HepG2 (cell line): ENCODE data around the gene OR2AK2. TPM values are rescaled to one million over a fixed set of nuclear protein-coding genes. Genes with fewer than 3 reads are reported as not detected.

Source experiments
- ATAC-seq: fragments of 200-7000 bp; cut with Tn5 transposase; 3 replicates; pipeline ENCODE4 v1.9.1; 2020; ENCODE audit warnings: mild to moderate bottlenecking, moderate library complexity
- BruUV-seq: library from RNA; stranded (reverse); fragments of 400-500 nt; replicated peaks from 2 replicates; lab custom pipeline; 2021; lab: Mats Ljungman, UMichigan
- CTCF ChIA-PET: fragments of 300-600 bp; formaldehyde crosslinking; extraction: SDS; loops from one replicate; lab custom pipeline; 2021; ENCODE audit warnings: low total read pairs, inconsistent platforms, low intra/inter-chr PET ratio; lab: Yijun Ruan, JAX
- POLR2A ChIA-PET: fragments of 350-600 bp; sonication (Branson Sonifier 250); formaldehyde crosslinking; loops from one replicate; lab custom pipeline; 2020; ENCODE audit warnings: antibody characterized with exemption, inconsistent platforms; lab: Yijun Ruan, JAX
- DNase-seq: peaks from one replicate; pipeline ENCODE4 v3.0.0-alpha.2; 2015; ENCODE audit warnings: low spot score
- FAIRE-seq: peaks from 3 replicates; lab custom pipeline; 2011; peaks lifted over from hg19 to GRCh38; lab: Jason Lieb, UNC
- H2AFZ ChIP-seq: one replicate; pipeline ENCODE4 v1.6.1; 2011; ENCODE audit warnings: low read length, inconsistent platforms
- H3K27ac ChIP-seq: fragments of 300-600 bp; 3 replicates; pipeline ENCODE4 v1.8.0; 2011; ENCODE audit warnings: mixed run types, mild to moderate bottlenecking, mixed read lengths, low read length, inconsistent platforms; ENCODE audit not compliant: insufficient read depth; ENCODE audit errors: extremely low read length
- H3K27me3 ChIP-seq, 2 experiments: fragments of 200-600 bp in 1 of 2; 2 replicates in 1 of 2; 3 replicates in 1 of 2; pipeline versions ENCODE4 v1.6.0 to v1.8.0; 2011; ENCODE audit warnings: low read length in 2 of 2, mild to moderate bottlenecking in 2 of 2, moderate library complexity in 2 of 2, inconsistent platforms in 1 of 2; ENCODE audit not compliant: insufficient read depth in 2 of 2, control insufficient read depth in 1 of 2
- H3K36me3 ChIP-seq, 2 experiments: fragments of 200-600 bp in 1 of 2; replicated peaks in 1 of 2; 2 replicates in 1 of 2; 3 replicates in 1 of 2; pipeline versions ENCODE4 v1.5.1 to v1.8.0; 2011; ENCODE audit warnings: low read length in 2 of 2, inconsistent platforms in 1 of 2; ENCODE audit not compliant: insufficient read depth in 2 of 2, control insufficient read depth in 1 of 2
- H3K4me1 ChIP-seq: 2 replicates; pipeline ENCODE4 v1.5.1; 2012; ENCODE audit warnings: low read length, inconsistent platforms; ENCODE audit not compliant: insufficient read depth
- H3K4me2 ChIP-seq: 2 replicates; pipeline ENCODE4 v1.6.0; 2011; ENCODE audit warnings: low read depth, low read length, inconsistent platforms
- H3K4me3 ChIP-seq, 3 experiments: fragments of 200-600 bp in 1 of 3; sonication (generic), shearing (Covaris generic) in 1 of 3; replicated peaks in 1 of 3; 2 replicates each; pipeline ENCODE4 v1.5.1; 2011 to 2016; ENCODE audit warnings: low read length in 3 of 3, inconsistent platforms in 2 of 3, low read depth in 2 of 3, mild to moderate bottlenecking in 2 of 3, control low read depth in 1 of 3, mixed read lengths in 1 of 3; ENCODE audit not compliant: insufficient read depth in 1 of 3
- H3K79me2 ChIP-seq: one replicate; pipeline ENCODE4 v1.6.1; 2011; ENCODE audit warnings: low read length, inconsistent platforms; ENCODE audit not compliant: insufficient read depth
- H3K9ac ChIP-seq: 2 replicates; pipeline ENCODE4 v1.6.0; 2011; ENCODE audit warnings: mild to moderate bottlenecking, low read depth, low read length, inconsistent platforms; ENCODE audit not compliant: insufficient read depth
- H3K9me3 ChIP-seq: 2 replicates; pipeline ENCODE4 v1.5.1; 2012; ENCODE audit warnings: mild to moderate bottlenecking, low read length
- H4K20me1 ChIP-seq: 2 replicates; pipeline ENCODE4 v1.6.0; 2011; ENCODE audit warnings: inconsistent platforms, mild to moderate bottlenecking, low read length, moderate library complexity; ENCODE audit not compliant: insufficient read depth
- ARHGAP35 ChIP-seq: sonication (generic); formaldehyde crosslinking; IDR thresholded peaks from 2 replicates; pipeline ENCODE4 v1.9.0; 2022; ENCODE audit warnings: mild to moderate bottlenecking, inconsistent platforms, moderate library complexity, missing genetic modification reagents, borderline replicate concordance
- CHD2 ChIP-seq: IDR thresholded peaks from 2 replicates; pipeline ENCODE4 v1.6.1; 2011; ENCODE audit warnings: low read depth, low read length, improper control_type of control experiment
- EP300 ChIP-seq, 3 experiments: sonication (generic) in 1 of 3; formaldehyde crosslinking in 1 of 3; IDR thresholded peaks; 2 replicates each; pipeline versions ENCODE4 v1.5.1 to v1.6.1; 2011 to 2020; ENCODE audit warnings: low read depth in 2 of 3, low read length in 2 of 3, borderline replicate concordance in 1 of 3, improper control_type of control experiment in 1 of 3, mild to moderate bottlenecking in 1 of 3, missing genetic modification reagents in 1 of 3, moderate library complexity in 1 of 3
- HOXD1 ChIP-seq: sonication (generic); formaldehyde crosslinking; IDR thresholded peaks from 2 replicates; pipeline ENCODE4 v1.5.0; 2020; ENCODE audit warnings: missing genetic modification reagents
- NCOA5 ChIP-seq: sonication (generic); formaldehyde crosslinking; IDR thresholded peaks from 2 replicates; pipeline ENCODE4 v1.4.0; 2020; ENCODE audit warnings: missing genetic modification reagents
- POGZ ChIP-seq: sonication (generic); formaldehyde crosslinking; IDR thresholded peaks from 2 replicates; pipeline ENCODE4 v1.4.0; 2020; ENCODE audit warnings: mild to moderate bottlenecking, missing genetic modification reagents
- ZNF124 ChIP-seq: sonication (generic); formaldehyde crosslinking; IDR thresholded peaks from 2 replicates; pipeline ENCODE4 v1.4.0; 2020; ENCODE audit warnings: missing genetic modification reagents
- ZNF30 ChIP-seq: sonication (generic); formaldehyde crosslinking; IDR thresholded peaks from 2 replicates; pipeline ENCODE4 v1.5.0; 2020; ENCODE audit warnings: mild to moderate bottlenecking, missing genetic modification reagents
- ZNF432 ChIP-seq: sonication (generic); formaldehyde crosslinking; IDR thresholded peaks from 2 replicates; pipeline ENCODE4 v1.5.0; 2020; ENCODE audit warnings: missing genetic modification reagents, mild to moderate bottlenecking, borderline replicate concordance
- WGBS: methylation state at CpG from one replicate; pipeline ENCODE4 v1.1.6; 2017; ENCODE audit warnings: low lambda C conversion rate; 5-methylcytosine and 5-hydroxymethylcytosine counted together
- in situ Hi-C: cut with HindIII; loops from 2 replicates; pipeline ENCODE4 v1.10.0; 2017; ENCODE audit warnings: low pct_unique_long_range_greater_than_20kb; ENCODE audit not compliant: extremely low pct_ligation_motif_present
- intact Hi-C: fragments of 100-400 bp; cut with micrococcal nuclease; formaldehyde crosslinking; loops from one replicate; pipeline ENCODE4 v1.10.0; 2022; ENCODE audit not compliant: unreplicated experiment
- polyA plus RNA-seq, 8 experiments: library from polyadenylated mRNA; depleted of rRNA in 3 of 8; stranded (reverse) in 7 of 8; unstranded in 1 of 8; fragments of >200 nt; fragmentation: Illumina TruSeq in 4 of 8; extraction: Trizol in 4 of 8; gene quantifications; 2 replicates each; pipeline versions ENCODE4 v1.2.1 to v1.2.3, GENCODE V29; 2011 to 2016; ENCODE audit warnings: low read depth in 4 of 8, missing spikeins in 1 of 8, mixed read lengths in 1 of 8; ENCODE audit not compliant: insufficient read depth in 1 of 8
- total RNA-seq, 5 experiments: library from RNA; depleted of rRNA; stranded (reverse); fragments of >200 nt; fragmentation: Illumina TruSeq; extraction: Trizol; gene quantifications; 2 replicates each; pipeline ENCODE4 v1.2.3, GENCODE V29; 2016; ENCODE audit warnings: low read depth in 1 of 5
- TF ChIP-seq, protein P1 (sequence below): sonication (generic); formaldehyde crosslinking; IDR thresholded peaks from 2 replicates; pipeline ENCODE4 v1.5.1; 2020; ENCODE audit warnings: missing genetic modification reagents, mild to moderate bottlenecking, borderline replicate concordance
- TF ChIP-seq, protein P2 (sequence below): sonication (generic); formaldehyde crosslinking; IDR thresholded peaks from 2 replicates; pipeline ENCODE4 v1.4.0; 2020; ENCODE audit warnings: mild to moderate bottlenecking, missing genetic modification reagents, borderline replicate concordance
- TF ChIP-seq, protein P3 (sequence below), 2 experiments: fragments of 450-650 bp in 1 of 2; sonication (generic) in 1 of 2; formaldehyde crosslinking; IDR thresholded peaks; 2 replicates each; pipeline versions ENCODE4 v1.5.0 to v1.8.0; 2020 to 2022; ENCODE audit warnings: mild to moderate bottlenecking in 1 of 2, missing genetic modification reagents in 1 of 2

OR2AK2 gene
- total and polyA plus RNA-seq, 2 of the 13 experiments (the other 11 are each of a cell fraction or from before 2014, with no cell fraction given), result not detected

DNA sequence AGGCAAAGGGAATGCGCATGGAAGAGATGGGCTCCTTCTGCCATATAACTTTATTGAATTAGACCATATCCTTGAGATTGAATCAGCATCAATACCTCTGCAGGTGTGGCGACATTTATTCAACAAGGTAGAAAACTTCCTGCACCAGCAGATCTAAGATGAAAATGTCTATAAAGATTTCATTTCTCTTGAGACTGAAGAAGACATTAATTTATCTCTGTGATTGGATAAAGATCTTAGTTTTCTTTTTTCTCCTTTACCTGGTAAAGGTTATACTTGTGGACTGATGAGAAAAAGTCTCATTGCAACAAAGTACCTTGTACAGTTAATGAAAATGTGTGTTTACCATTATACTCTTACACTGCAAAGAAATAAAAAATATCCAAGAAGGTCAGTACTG, 45.1 kb upstream of the OR2AK2 start, which contains the start of gene OR2T8:
Gene OR2T8 (plus strand): TSS at position 301 of the 400 bp plus-strand sequence. CDS start 766 bp downstream, outside the sequence.
- 23% methylated on average over 2 of the region's 2 CpGs for WGBS
- Histone ChIP-seq H3K27me3 (no peaks in the 10 kb centered on the region), H3K4me3 (no peak within 1 kb of the TSS), H3K4me2 (no peak within 1 kb of the TSS), H3K79me2 (no peaks in the 10 kb centered on the region), H3K4me1 (no peaks in the 10 kb centered on the region), H2AFZ (no peak within 1 kb of the TSS), H3K36me3 (no peaks in the 10 kb centered on the region), H3K9ac (no peak within 1 kb of the TSS), H3K27ac (no peak within 1 kb of the TSS), H4K20me1 (no peaks in the 10 kb centered on the region), H3K9me3 (peaks cover 5% of the 10 kb centered on the region; the same call in 1 of the 2 replicates)
- TF ChIP-seq HOXD1 (CRISPR knock-in tag) (no peak), ZNF30 (CRISPR knock-in tag) (no peak)
- TF ChIP-seq, protein P1, sequence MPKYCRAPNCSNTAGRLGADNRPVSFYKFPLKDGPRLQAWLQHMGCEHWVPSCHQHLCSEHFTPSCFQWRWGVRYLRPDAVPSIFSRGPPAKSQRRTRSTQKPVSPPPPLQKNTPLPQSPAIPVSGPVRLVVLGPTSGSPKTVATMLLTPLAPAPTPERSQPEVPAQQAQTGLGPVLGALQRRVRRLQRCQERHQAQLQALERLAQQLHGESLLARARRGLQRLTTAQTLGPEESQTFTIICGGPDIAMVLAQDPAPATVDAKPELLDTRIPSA (CRISPR knock-in tag), result no peak
- ChIA-PET CTCF (no interaction called here), POLR2A (no interaction called here)
- no TSS peak for BruUV-seq
- ATAC-seq (no peak), DNase-seq (no peak), FAIRE-seq (no peak)
- intact Hi-C loops (no loop called here), in situ Hi-C loops (no loop called here)

DNA sequence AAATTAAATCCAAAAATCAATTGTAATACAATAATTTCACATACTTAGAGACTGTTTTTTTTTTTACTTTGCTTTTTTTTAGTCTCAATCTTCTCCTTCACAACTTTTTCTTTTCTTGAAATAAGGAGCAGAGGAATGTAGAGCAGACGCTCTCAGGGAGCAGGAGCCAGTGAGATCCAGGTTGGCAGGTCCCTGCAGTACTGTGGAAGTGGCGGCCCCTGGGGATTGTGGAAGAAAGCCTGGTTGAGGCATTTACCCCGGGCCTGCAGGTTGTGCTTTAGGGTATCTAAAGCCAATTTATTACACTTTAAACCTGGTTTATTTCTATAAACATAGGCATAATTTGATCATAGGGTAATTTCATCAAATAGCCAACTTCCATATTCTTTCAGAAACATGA, 41.1 kb upstream of the OR2AK2 start:
- Histone ChIP-seq H3K27ac (no peak overlapping the region), H3K9me3 (peaks cover 23% of the 10 kb centered on the region; the same call in 1 of the 2 replicates), H3K36me3 (no peaks in the 10 kb centered on the region), H2AFZ (no peak overlapping the region), H3K79me2 (no peaks in the 10 kb centered on the region), H3K4me3 (no peak overlapping the region), H3K9ac (no peak overlapping the region), H3K4me2 (no peak overlapping the region), H3K27me3 (no peaks in the 10 kb centered on the region), H4K20me1 (no peaks in the 10 kb centered on the region), H3K4me1 (no peaks in the 10 kb centered on the region)
- BruUV-seq, result no TSS peak
- intact Hi-C loops, result no loop called here
- ChIA-PET POLR2A (no interaction called here), CTCF (no interaction called here)
- DNase-seq (no peak), ATAC-seq (no peak), FAIRE-seq (no peak)
- in situ Hi-C loops, result no loop called here
- 1% methylated on average over 3 of the region's 3 CpGs for WGBS
- TF ChIP-seq ZNF432 (no peak), NCOA5 (CRISPR knock-in tag) (no peak), ZNF124 (CRISPR knock-in tag) (no peak), ARHGAP35 (CRISPR knock-in tag) (no peak), POGZ (CRISPR knock-in tag) (no peak), CHD2 (no peak), EP300 (IDR thresholded peaks at IDR 0.05; ENCODE audit: low read depth in 2 of 2, low read length in 2 of 2) (no peak), EP300 (CRISPR knock-in tag; IDR thresholded peaks at IDR 0.05; ENCODE audit: borderline replicate concordance) (no peak)
- TF ChIP-seq, protein P2, sequence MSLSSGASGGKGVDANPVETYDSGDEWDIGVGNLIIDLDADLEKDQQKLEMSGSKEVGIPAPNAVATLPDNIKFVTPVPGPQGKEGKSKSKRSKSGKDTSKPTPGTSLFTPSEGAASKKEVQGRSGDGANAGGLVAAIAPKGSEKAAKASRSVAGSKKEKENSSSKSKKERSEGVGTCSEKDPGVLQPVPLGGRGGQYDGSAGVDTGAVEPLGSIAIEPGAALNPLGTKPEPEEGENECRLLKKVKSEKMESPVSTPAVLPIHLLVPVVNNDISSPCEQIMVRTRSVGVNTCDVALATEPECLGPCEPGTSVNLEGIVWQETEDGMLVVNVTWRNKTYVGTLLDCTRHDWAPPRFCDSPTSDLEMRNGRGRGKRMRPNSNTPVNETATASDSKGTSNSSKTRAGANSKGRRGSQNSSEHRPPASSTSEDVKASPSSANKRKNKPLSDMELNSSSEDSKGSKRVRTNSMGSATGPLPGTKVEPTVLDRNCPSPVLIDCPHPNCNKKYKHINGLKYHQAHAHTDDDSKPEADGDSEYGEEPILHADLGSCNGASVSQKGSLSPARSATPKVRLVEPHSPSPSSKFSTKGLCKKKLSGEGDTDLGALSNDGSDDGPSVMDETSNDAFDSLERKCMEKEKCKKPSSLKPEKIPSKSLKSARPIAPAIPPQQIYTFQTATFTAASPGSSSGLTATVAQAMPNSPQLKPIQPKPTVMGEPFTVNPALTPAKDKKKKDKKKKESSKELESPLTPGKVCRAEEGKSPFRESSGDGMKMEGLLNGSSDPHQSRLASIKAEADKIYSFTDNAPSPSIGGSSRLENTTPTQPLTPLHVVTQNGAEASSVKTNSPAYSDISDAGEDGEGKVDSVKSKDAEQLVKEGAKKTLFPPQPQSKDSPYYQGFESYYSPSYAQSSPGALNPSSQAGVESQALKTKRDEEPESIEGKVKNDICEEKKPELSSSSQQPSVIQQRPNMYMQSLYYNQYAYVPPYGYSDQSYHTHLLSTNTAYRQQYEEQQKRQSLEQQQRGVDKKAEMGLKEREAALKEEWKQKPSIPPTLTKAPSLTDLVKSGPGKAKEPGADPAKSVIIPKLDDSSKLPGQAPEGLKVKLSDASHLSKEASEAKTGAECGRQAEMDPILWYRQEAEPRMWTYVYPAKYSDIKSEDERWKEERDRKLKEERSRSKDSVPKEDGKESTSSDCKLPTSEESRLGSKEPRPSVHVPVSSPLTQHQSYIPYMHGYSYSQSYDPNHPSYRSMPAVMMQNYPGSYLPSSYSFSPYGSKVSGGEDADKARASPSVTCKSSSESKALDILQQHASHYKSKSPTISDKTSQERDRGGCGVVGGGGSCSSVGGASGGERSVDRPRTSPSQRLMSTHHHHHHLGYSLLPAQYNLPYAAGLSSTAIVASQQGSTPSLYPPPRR (CRISPR knock-in tag), result no peak
- TF ChIP-seq, protein P3, sequence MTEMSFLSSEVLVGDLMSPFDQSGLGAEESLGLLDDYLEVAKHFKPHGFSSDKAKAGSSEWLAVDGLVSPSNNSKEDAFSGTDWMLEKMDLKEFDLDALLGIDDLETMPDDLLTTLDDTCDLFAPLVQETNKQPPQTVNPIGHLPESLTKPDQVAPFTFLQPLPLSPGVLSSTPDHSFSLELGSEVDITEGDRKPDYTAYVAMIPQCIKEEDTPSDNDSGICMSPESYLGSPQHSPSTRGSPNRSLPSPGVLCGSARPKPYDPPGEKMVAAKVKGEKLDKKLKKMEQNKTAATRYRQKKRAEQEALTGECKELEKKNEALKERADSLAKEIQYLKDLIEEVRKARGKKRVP (CRISPR knock-in tag; IDR thresholded peaks at IDR 0.05), result no peak
